Breast epithelium (tissue), 3 donors: ENCODE results near the gene RRM2.

Experiments used
- CTCF ChIP-seq, 3 donors: fragments of 450-650 bp; IDR thresholded peaks; one replicate each; pipeline ENCODE4 v1.5.1; 2016 to 2017; ENCODE audit warnings: antibody characterized with exemption in 3 of 3, mild to moderate bottlenecking in 3 of 3, moderate library complexity in 3 of 3
- POLR2A ChIP-seq: fragments of 450-650 bp; IDR thresholded peaks from one replicate; pipeline ENCODE4 v1.6.1; 2016; ENCODE audit warnings: antibody characterized with exemption, mild to moderate bottlenecking, moderate library complexity

DNA sequence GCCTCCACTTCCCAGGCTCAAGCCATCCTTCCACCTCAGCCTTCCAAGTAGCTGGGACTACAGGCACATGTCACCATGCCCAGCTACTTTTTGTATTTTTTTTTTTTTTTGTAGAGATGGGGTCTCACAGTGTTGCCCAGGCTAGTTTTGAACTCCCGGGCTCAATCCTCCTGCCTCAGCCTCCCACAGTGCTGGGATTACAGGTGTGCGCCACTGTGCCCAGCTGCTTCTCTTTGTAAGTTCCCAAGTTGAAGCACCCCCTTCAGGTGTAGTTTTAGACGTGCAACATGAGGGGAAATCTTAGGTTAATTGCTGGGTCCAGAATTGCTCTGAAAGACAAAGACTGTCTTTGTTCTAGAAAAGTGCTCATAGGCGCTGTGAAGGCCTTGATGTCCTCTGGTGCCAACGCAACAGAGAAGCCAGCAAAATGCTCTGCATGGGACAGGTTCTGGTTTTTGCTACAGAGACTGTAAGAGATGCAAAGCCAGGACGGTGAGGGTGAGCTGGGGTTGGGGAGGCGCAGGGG, 46.6 kb downstream of the RRM2 start:
- no peak for TF ChIP-seq CTCF (IDR thresholded peaks at IDR 0.05)
- TF ChIP-seq POLR2A = no peak
